GM12878 (cell line): ENCODE measurements around the gene PAPPA. TPM values are rescaled to one million over a fixed set of nuclear protein-coding genes. Genes with fewer than 3 reads are reported as not detected.

Experiments used
- ATAC-seq: fragments of 200-7000 bp; cut with Tn5 transposase; 3 replicates; pipeline ENCODE4 v1.9.1; 2020; ENCODE audit warnings: mild to moderate bottlenecking, moderate library complexity
- BruUV-seq: library from RNA; stranded (reverse); fragments of 400-500 nt; replicated peaks from 2 replicates; lab custom pipeline; 2021; lab: Mats Ljungman, UMichigan
- CTCF ChIA-PET: fragments of 300-600 bp; sonication (Branson Sonifier 250); formaldehyde crosslinking; extraction: SDS; loops from one replicate; lab custom pipeline; 2021; ENCODE audit warnings: inconsistent platforms; lab: Yijun Ruan, JAX
- POLR2A ChIA-PET: fragments of 350-600 bp; formaldehyde crosslinking; extraction: SDS; loops from one replicate; lab custom pipeline; 2021; ENCODE audit warnings: inconsistent platforms; lab: Charles Lee
- RAD21 ChIA-PET: fragments of 300-600 bp; sonication (Branson Sonifier 250); formaldehyde crosslinking; loops from one replicate; lab custom pipeline; 2023; ENCODE audit warnings: antibody characterized with exemption; ENCODE audit not compliant: unreplicated experiment; lab: Charles Lee
- SMC1A ChIA-PET: fragments of 300-600 bp; sonication (Branson Sonifier 250); formaldehyde crosslinking; loops from one replicate; lab custom pipeline; 2023; ENCODE audit not compliant: unreplicated experiment, uncharacterized antibody; lab: Charles Lee
- DNase-seq: peaks from one replicate; pipeline ENCODE4 v3.0.0-alpha.2; 2011; ENCODE audit warnings: low read depth, low spot score
- FAIRE-seq: peaks from 3 replicates; lab custom pipeline; 2011; peaks lifted over from hg19 to GRCh38; lab: Jason Lieb, UNC
- H2AFZ ChIP-seq: 2 replicates; pipeline ENCODE4 v1.6.0; 2011; ENCODE audit warnings: low read depth, low read length, control low read depth; ENCODE audit not compliant: control insufficient read depth
- H3K27ac ChIP-seq: 2 replicates; pipeline ENCODE4 v1.5.1; 2011; ENCODE audit warnings: control low read depth; ENCODE audit not compliant: control insufficient read depth, insufficient read depth
- H3K27me3 ChIP-seq, 2 experiments: replicated peaks in 1 of 2; 2 replicates each; pipeline versions ENCODE4 v1.6.0 to v1.6.1; 2011; ENCODE audit warnings: low read length in 1 of 2; ENCODE audit not compliant: control insufficient read depth in 2 of 2, insufficient read depth in 2 of 2
- H3K36me3 ChIP-seq, 2 experiments: 2 replicates each; pipeline ENCODE4 v1.5.1; 2011; ENCODE audit warnings: low read length in 1 of 2; ENCODE audit not compliant: control insufficient read depth in 2 of 2, insufficient read depth in 2 of 2
- H3K4me1 ChIP-seq: 2 replicates; pipeline ENCODE4 v1.6.1; 2011; ENCODE audit warnings: mild to moderate bottlenecking, low read length, moderate library complexity, mixed read lengths; ENCODE audit not compliant: control insufficient read depth, insufficient read depth
- H3K4me2 ChIP-seq: 2 replicates; pipeline ENCODE4 v1.6.0; 2011; ENCODE audit warnings: control low read depth; ENCODE audit not compliant: control insufficient read depth, insufficient read depth
- H3K4me3 ChIP-seq: fragments of 200-600 bp; sonication (generic); 2 replicates; pipeline ENCODE4 v1.5.1; 2016
- H3K79me2 ChIP-seq: 2 replicates; pipeline ENCODE4 v1.6.0; 2011; ENCODE audit warnings: low read length; ENCODE audit not compliant: control insufficient read depth, insufficient read depth
- H3K9ac ChIP-seq: 2 replicates; pipeline ENCODE4 v1.8.0; 2011; ENCODE audit warnings: low read length, control low read depth, mixed read lengths; ENCODE audit not compliant: control insufficient read depth, insufficient read depth
- H3K9me3 ChIP-seq: replicated peaks from 3 replicates; pipeline ENCODE4 v1.5.1; 2011; ENCODE audit warnings: mild to moderate bottlenecking, low read length; ENCODE audit not compliant: control insufficient read depth, insufficient read depth
- H4K20me1 ChIP-seq: 2 replicates; pipeline ENCODE4 v1.6.0; 2011; ENCODE audit not compliant: control insufficient read depth, insufficient read depth
- CBX5 ChIP-seq: sonication (generic); IDR thresholded peaks from 2 replicates; pipeline ENCODE4 v1.6.1; 2016; ENCODE audit warnings: low read depth, moderate library complexity, mild to moderate bottlenecking, inconsistent platforms
- CHD4 ChIP-seq: fragments of 200-600 bp; sonication (generic); IDR thresholded peaks from 2 replicates; pipeline ENCODE4 v1.6.1; 2016; ENCODE audit warnings: mild to moderate bottlenecking
- DPF2 ChIP-seq: fragments of 450-650 bp; IDR thresholded peaks from 2 replicates; pipeline ENCODE4 v1.6.1; 2017; ENCODE audit warnings: mild to moderate bottlenecking
- E4F1 ChIP-seq: fragments of 450-650 bp; IDR thresholded peaks from 2 replicates; pipeline ENCODE4 v1.6.1; 2018; ENCODE audit warnings: borderline replicate concordance, mild to moderate bottlenecking; ENCODE audit not compliant: partially characterized antibody
- EP300 ChIP-seq, 2 experiments: fragments of 150-350 bp in 1 of 2; IDR thresholded peaks; 2 replicates each; pipeline ENCODE4 v1.6.1; 2011 to 2012; ENCODE audit warnings: low read depth in 2 of 2, low read length in 2 of 2, borderline replicate concordance in 1 of 2, improper control_type of control experiment in 1 of 2, inconsistent platforms in 1 of 2; ENCODE audit not compliant: control insufficient read depth in 1 of 2
- ETV6 ChIP-seq, 2 experiments: fragments of 450-650 bp in 1 of 2; IDR thresholded peaks in 1 of 2; conservative IDR thresholded peaks in 1 of 2; 2 replicates each; pipeline ENCODE4 v1.6.1; 2014; ENCODE audit warnings: antibody characterized with exemption in 1 of 2, borderline replicate concordance in 1 of 2, low read depth in 1 of 2, mild to moderate bottlenecking in 1 of 2, moderate library complexity in 1 of 2
- KDM1A ChIP-seq: fragments of 200-600 bp; sonication (generic); IDR thresholded peaks from 2 replicates; pipeline ENCODE4 v1.6.1; 2016; ENCODE audit warnings: borderline replicate concordance
- MEF2B ChIP-seq: fragments of 450-650 bp; IDR thresholded peaks from 2 replicates; pipeline ENCODE4 v1.6.1; 2018; ENCODE audit warnings: mild to moderate bottlenecking, moderate library complexity; ENCODE audit not compliant: partially characterized antibody, poor library complexity, severe bottlenecking
- MLLT1 ChIP-seq: fragments of 450-650 bp; IDR thresholded peaks from 2 replicates; pipeline ENCODE4 v1.6.1; 2016; ENCODE audit warnings: mild to moderate bottlenecking
- MYB ChIP-seq: fragments of 150-350 bp; IDR thresholded peaks from 2 replicates; pipeline ENCODE4 v1.6.1; 2014; ENCODE audit warnings: mild to moderate bottlenecking, low read depth, low read length, borderline replicate concordance
- NBN ChIP-seq: fragments of 450-650 bp; IDR thresholded peaks from 2 replicates; pipeline ENCODE4 v1.6.1; 2016
- NR2C1 ChIP-seq: fragments of 450-650 bp; IDR thresholded peaks from 2 replicates; pipeline ENCODE4 v1.6.1; 2017; ENCODE audit warnings: antibody characterized with exemption, mild to moderate bottlenecking, moderate library complexity
- NR2F1 ChIP-seq: fragments of 450-650 bp; conservative IDR thresholded peaks from 2 replicates; pipeline ENCODE4 v1.6.1; 2017; ENCODE audit warnings: mild to moderate bottlenecking
- RBBP5 ChIP-seq: fragments of 200-600 bp; sonication (generic); conservative IDR thresholded peaks from 2 replicates; pipeline ENCODE4 v1.6.1; 2016
- SIX5 ChIP-seq: IDR thresholded peaks from 2 replicates; pipeline ENCODE4 v1.6.1; 2011; ENCODE audit warnings: mild to moderate bottlenecking, low read depth, low read length, moderate library complexity; ENCODE audit not compliant: severe bottlenecking
- SMAD1 ChIP-seq: fragments of 450-650 bp; IDR thresholded peaks from 2 replicates; pipeline ENCODE4 v1.6.1; 2018; ENCODE audit warnings: mild to moderate bottlenecking, low read depth; ENCODE audit not compliant: partially characterized antibody
- ZNF207 ChIP-seq: fragments of 450-650 bp; IDR thresholded peaks from 2 replicates; pipeline ENCODE4 v1.6.1; 2014; ENCODE audit warnings: antibody characterized with exemption, mild to moderate bottlenecking, borderline replicate concordance
- ZZZ3 ChIP-seq: IDR thresholded peaks from 2 replicates; pipeline ENCODE4 v1.6.1; 2011; ENCODE audit warnings: low read depth; ENCODE audit not compliant: control insufficient read depth, insufficient read length
- WGBS: methylation state at CpG from one replicate; pipeline ENCODE4 v1.1.6; 2016; ENCODE audit warnings: low lambda C conversion rate; ENCODE audit not compliant: insufficient replicate concordance, insufficient coverage; ENCODE audit errors: missing lambda C conversion rate; 5-methylcytosine and 5-hydroxymethylcytosine counted together
- in situ Hi-C: fragments of 300-500 bp; cut with MboI; formaldehyde crosslinking; loops from 9 replicates; pipeline ENCODE4 v1.14.3; 2018; ENCODE audit warnings: mixed read lengths
- intact Hi-C: fragments of 100-400 bp; cut with micrococcal nuclease; formaldehyde crosslinking; loops from one replicate; pipeline ENCODE4 v1.14.2; 2022; ENCODE audit not compliant: unreplicated experiment
- polyA plus RNA-seq, 11 experiments: library from polyadenylated mRNA; depleted of rRNA in 4 of 11; unstranded in 6 of 11; stranded (reverse) in 5 of 11; fragments of >200 nt; fragmentation: Nextera tagmentation in 4 of 11; fragmentation: Illumina TruSeq in 1 of 11; extraction: Ambion mirVana in 4 of 11; extraction: Trizol in 1 of 11; gene quantifications; 1 replicate in 1 of 11; 2 replicates in 10 of 11; pipeline versions ENCODE4 v1.2.1 to v1.2.3, GENCODE V29; 2011 to 2016; ENCODE audit warnings: inconsistent platforms in 2 of 11, missing spikeins in 2 of 11, low read depth in 1 of 11
- total RNA-seq, 4 experiments: library from RNA; depleted of rRNA in 3 of 4; stranded (reverse); fragments of >200 nt in 3 of 4; fragmentation: Illumina TruSeq in 1 of 4; extraction: Trizol in 1 of 4; gene quantifications; 2 replicates each; pipeline versions ENCODE4 v1.2.1 to v1.2.3, GENCODE V29; 2013 to 2021
- TF ChIP-seq, protein P1 (sequence below): IDR thresholded peaks from 2 replicates; pipeline ENCODE4 v1.6.1; 2011; ENCODE audit warnings: low read depth, mild to moderate bottlenecking, low read length, moderate library complexity, borderline replicate concordance; ENCODE audit errors: extremely low read depth

PAPPA gene
- total and polyA plus RNA-seq, 10 of the 15 experiments (the other 5 are each of a cell fraction or from before 2014, with no cell fraction given): under 0.01 to 0.19 (median 0.02) TPM; not detected in 4

- no peak for TF ChIP-seq MEF2B
- TF ChIP-seq E4F1: no peak
Observed at GRCh38 chr9:116300360-116300870, 146.8 kb downstream of the PAPPA start (continued).

DNA sequence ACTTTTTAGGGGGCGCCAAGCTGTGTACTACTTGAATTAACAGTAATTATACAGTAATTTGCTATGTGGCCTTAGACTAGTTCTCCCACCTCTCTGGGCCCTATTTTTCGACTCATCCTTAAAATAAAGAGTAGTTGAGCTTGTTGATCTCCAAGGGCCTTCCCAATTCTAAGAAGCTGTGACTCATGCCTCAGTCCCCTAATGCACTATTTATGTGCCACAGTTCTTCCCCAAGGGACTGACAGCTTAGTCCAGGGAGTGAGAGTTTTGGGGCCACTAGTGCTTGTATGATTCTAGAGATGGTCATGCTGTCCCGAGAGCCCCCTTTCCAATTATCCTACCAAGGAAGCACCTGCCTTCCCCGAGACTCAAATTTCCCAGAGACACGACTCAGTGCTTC, 149.7 kb downstream of the PAPPA start:
- no peak for TF ChIP-seq MEF2B
- TF ChIP-seq MLLT1: no peak
- no peak for TF ChIP-seq NR2F1
- TF ChIP-seq ZZZ3: no peak
- no peak for TF ChIP-seq DPF2
- TF ChIP-seq CHD4: no peak
- TF ChIP-seq SIX5: no peak
- TF ChIP-seq CBX5: no peak
- no peak for TF ChIP-seq NR2C1
- no peak for TF ChIP-seq SMAD1
- no peak for TF ChIP-seq EP300 (IDR thresholded peaks at IDR 0.05; ENCODE audit: borderline replicate concordance in 1 of 2, control insufficient read depth in 1 of 2, low read depth in 2 of 2, low read length in 2 of 2)
- TF ChIP-seq, protein P1, sequence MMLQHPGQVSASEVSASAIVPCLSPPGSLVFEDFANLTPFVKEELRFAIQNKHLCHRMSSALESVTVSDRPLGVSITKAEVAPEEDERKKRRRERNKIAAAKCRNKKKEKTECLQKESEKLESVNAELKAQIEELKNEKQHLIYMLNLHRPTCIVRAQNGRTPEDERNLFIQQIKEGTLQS: no peak
- TF ChIP-seq MYB: no peak
- TF ChIP-seq NBN: no peak
- TF ChIP-seq KDM1A: no peak
- no peak for TF ChIP-seq RBBP5
- TF ChIP-seq ZNF207: no peak
- no peak for TF ChIP-seq ETV6 (conservative IDR thresholded peaks at IDR 0.05 in 1 of 2, IDR thresholded peaks at IDR 0.05 in 1 of 2; ENCODE audit: borderline replicate concordance in 1 of 2, low read depth in 1 of 2)
- Histone ChIP-seq H3K9me3 (no peaks in the 10 kb centered on the region), H3K27ac (no peak overlapping the region), H3K36me3 (no peaks in the 10 kb centered on the region), H3K4me3 (no peak overlapping the region), H3K27me3 (peaks cover 0 to 3% of the 10 kb centered on the region in 2 experiments; a peak in 1 of 4 replicates), H3K79me2 (no peaks in the 10 kb centered on the region), H3K9ac (no peak overlapping the region), H4K20me1 (no peaks in the 10 kb centered on the region), H3K4me2 (no peak overlapping the region), H2AFZ (no peak overlapping the region), H3K4me1 (no peaks in the 10 kb centered on the region)
- intact Hi-C loops (no loop called here), in situ Hi-C loops (no loop called here)
- DNase-seq (no peak), FAIRE-seq (no peak), ATAC-seq (no peak)
- ChIA-PET CTCF (no interaction called here), SMC1A (no interaction called here), POLR2A (no interaction called here), RAD21 (no interaction called here)
- BruUV-seq: no TSS peak
- 2% methylated on average over 5 of the region's 5 CpGs for WGBS
